IMR-90 (cell line): ENCODE data around the gene ACOX1. TPM values are rescaled to one million over a fixed set of nuclear protein-coding genes. Genes with fewer than 3 reads are reported as not detected.

Experiments
- ATAC-seq: fragments of 200-7000 bp; cut with Tn5 transposase; 2 replicates; pipeline ENCODE4 v1.9.1; 2020; ENCODE audit warnings: low read depth, mild to moderate bottlenecking, moderate library complexity
- BruUV-seq: library from RNA; stranded (reverse); fragments of 400-500 nt; replicated peaks from 2 replicates; lab custom pipeline; 2021; lab: Mats Ljungman, UMichigan
- CTCF ChIA-PET: fragments of 300-600 bp; formaldehyde crosslinking; extraction: SDS; loops from one replicate; lab custom pipeline; 2021; ENCODE audit warnings: antibody characterized with exemption; lab: Yijun Ruan, JAX
- POLR2A ChIA-PET: fragments of 300-600 bp; sonication (Branson Sonifier 250); formaldehyde crosslinking; loops from one replicate; lab custom pipeline; 2022; ENCODE audit warnings: antibody characterized with exemption; ENCODE audit not compliant: unreplicated experiment; lab: Charles Lee
- DNase-seq: peaks from one replicate; pipeline ENCODE4 v3.0.0; 2013
- H2AFZ ChIP-seq: replicated peaks from 2 replicates; pipeline ENCODE3; 2013; ENCODE audit warnings: low read length, mild to moderate bottlenecking; ENCODE audit not compliant: poor library complexity
- H2AK5ac ChIP-seq: 2 replicates; pipeline ENCODE4 v1.6.1; 2013; ENCODE audit warnings: low read depth, low read length, inconsistent platforms
- H2AK9ac ChIP-seq: replicated peaks from 2 replicates; pipeline ENCODE3; 2013; ENCODE audit warnings: mild to moderate bottlenecking, low read depth, low read length, moderate library complexity; ENCODE audit not compliant: poor library complexity
- H2BK120ac ChIP-seq: 2 replicates; pipeline ENCODE4 v1.6.1; 2013; ENCODE audit warnings: low read depth, low read length, inconsistent platforms
- H2BK15ac ChIP-seq: 3 replicates; pipeline ENCODE4 v1.6.1; 2013; ENCODE audit warnings: low read depth, low read length, inconsistent platforms
- H2BK20ac ChIP-seq: 2 replicates; pipeline ENCODE4 v1.6.1; 2013; ENCODE audit warnings: low read depth, mild to moderate bottlenecking, inconsistent platforms, low read length, moderate library complexity
- H2BK5ac ChIP-seq: 2 replicates; pipeline ENCODE4 v1.6.1; 2013; ENCODE audit warnings: mild to moderate bottlenecking, low read depth, low read length, inconsistent platforms; ENCODE audit not compliant: poor library complexity, severe bottlenecking
- H3K14ac ChIP-seq: replicated peaks from 2 replicates; pipeline ENCODE4 v1.6.1; 2013; ENCODE audit warnings: low read depth, low read length, inconsistent platforms
- H3K18ac ChIP-seq: 2 replicates; pipeline ENCODE4 v1.6.1; 2013; ENCODE audit warnings: low read depth, low read length, control low read depth
- H3K23ac ChIP-seq: 2 replicates; pipeline ENCODE4 v1.6.1; 2013; ENCODE audit warnings: low read depth, low read length, inconsistent platforms
- H3K27ac ChIP-seq: 2 replicates; pipeline ENCODE4 v1.5.1; 2013; ENCODE audit warnings: mild to moderate bottlenecking, control low read depth, low read length; ENCODE audit not compliant: insufficient read depth
- H3K27me3 ChIP-seq: 2 replicates; pipeline ENCODE4 v1.6.1; 2013; ENCODE audit warnings: low read length; ENCODE audit not compliant: control insufficient read depth, insufficient read depth
- H3K36me3 ChIP-seq: 2 replicates; pipeline ENCODE4 v1.6.1; 2013; ENCODE audit warnings: low read length, mixed read lengths; ENCODE audit not compliant: control insufficient read depth, insufficient read depth
- H3K4ac ChIP-seq: 2 replicates; pipeline ENCODE4 v1.6.1; 2013; ENCODE audit warnings: low read depth, low read length, inconsistent platforms
- H3K4me1 ChIP-seq: 2 replicates; pipeline ENCODE4 v1.6.1; 2013; ENCODE audit warnings: low read length, mixed read lengths; ENCODE audit not compliant: control insufficient read depth, insufficient read depth
- H3K4me2 ChIP-seq: 2 replicates; pipeline ENCODE4 v1.6.1; 2013; ENCODE audit warnings: low read depth, mild to moderate bottlenecking, control low read depth, low read length, moderate library complexity
- H3K4me3 ChIP-seq: 2 replicates; pipeline ENCODE4 v1.5.1; 2013; ENCODE audit warnings: low read depth, mild to moderate bottlenecking, control low read depth, low read length, moderate library complexity; ENCODE audit not compliant: insufficient read depth
- H3K56ac ChIP-seq: 2 replicates; pipeline ENCODE4 v1.6.1; 2013; ENCODE audit warnings: low read length, inconsistent platforms; ENCODE audit not compliant: insufficient read depth; ENCODE audit errors: extremely low read depth
- H3K79me1 ChIP-seq, 2 experiments: 2 replicates each; pipeline ENCODE4 v1.6.1; 2013; ENCODE audit warnings: low read length in 2 of 2, inconsistent platforms in 1 of 2, low read depth in 1 of 2
- H3K9ac ChIP-seq: 2 replicates; pipeline ENCODE4 v1.6.1; 2013; ENCODE audit warnings: low read depth, low read length, control low read depth
- H3K9me1 ChIP-seq: 2 replicates; pipeline ENCODE4 v1.6.1; 2013; ENCODE audit warnings: low read length, inconsistent platforms; ENCODE audit not compliant: insufficient read depth
- H3K9me3 ChIP-seq: 2 replicates; pipeline ENCODE4 v1.6.1; 2013; ENCODE audit warnings: low read length; ENCODE audit not compliant: control insufficient read depth, insufficient read depth
- H4K20me1 ChIP-seq: 2 replicates; pipeline ENCODE4 v1.6.1; 2013; ENCODE audit warnings: low read length, inconsistent platforms; ENCODE audit not compliant: insufficient read depth
- H4K5ac ChIP-seq: 2 replicates; pipeline ENCODE4 v1.6.1; 2013; ENCODE audit warnings: mild to moderate bottlenecking, low read depth, low read length, control low read depth
- H4K8ac ChIP-seq, 2 experiments: 2 replicates each; pipeline ENCODE4 v1.6.1; 2013; ENCODE audit warnings: low read depth in 2 of 2, low read length in 2 of 2, control low read depth in 1 of 2, inconsistent platforms in 1 of 2
- H4K91ac ChIP-seq: 2 replicates; pipeline ENCODE4 v1.6.1; 2013; ENCODE audit warnings: low read depth, low read length, inconsistent platforms; ENCODE audit not compliant: insufficient read depth
- BHLHE40 ChIP-seq: fragments of 150-350 bp; IDR thresholded peaks from 2 replicates; pipeline ENCODE4 v1.6.1; 2016; ENCODE audit warnings: mild to moderate bottlenecking, low read depth, low read length
- WGBS, 2 experiments: methylation state at CpG; one replicate each; pipeline versions ENCODE4 v1.1.5 to v1.1.7; 2013; ENCODE audit warnings: missing lambda C conversion rate in 2 of 2; ENCODE audit not compliant: insufficient read length in 1 of 2; ENCODE audit errors: extremely low coverage in 2 of 2; 5-methylcytosine and 5-hydroxymethylcytosine counted together
- dilution Hi-C: fragments of 300-500 bp; cut with HindIII; formaldehyde crosslinking; loops from one replicate; pipeline ENCODE4 v1.14.3; 2018; ENCODE audit warnings: low sequenced_read_pairs; ENCODE audit not compliant: unreplicated experiment
- in situ Hi-C: fragments of 300-500 bp; cut with MboI; formaldehyde crosslinking; loops from 3 replicates; pipeline ENCODE4 v1.14.3; 2019; ENCODE audit warnings: low sequenced_read_pairs, inconsistent platforms, mixed read lengths
- intact Hi-C: fragments of 100-400 bp; cut with micrococcal nuclease; formaldehyde crosslinking; loops from 2 replicates; pipeline ENCODE4 v1.10.0; 2022
- polyA plus RNA-seq, 3 experiments: library from polyadenylated mRNA; depleted of rRNA; stranded (reverse); fragments of >200 nt; gene quantifications; 2 replicates each; pipeline ENCODE4 v1.2.3, GENCODE V29; 2012; ENCODE audit warnings: low replicate concordance in 1 of 3
- total RNA-seq: library from RNA; depleted of rRNA; stranded (reverse); fragments of >200 nt; gene quantifications from 2 replicates; pipeline ENCODE4 v1.2.3, GENCODE V29; 2012
- TF ChIP-seq, protein P1 (sequence below): fragments of 150-350 bp; IDR thresholded peaks from 2 replicates; pipeline ENCODE4 v1.6.1; 2017; ENCODE audit warnings: mild to moderate bottlenecking, antibody characterized with exemption, low read length, low read depth

ACOX1 gene
- total and polyA plus RNA-seq, 2 of the 4 experiments (the other 2 are of a cell fraction) = 16.1 to 94.8 TPM

DNA sequence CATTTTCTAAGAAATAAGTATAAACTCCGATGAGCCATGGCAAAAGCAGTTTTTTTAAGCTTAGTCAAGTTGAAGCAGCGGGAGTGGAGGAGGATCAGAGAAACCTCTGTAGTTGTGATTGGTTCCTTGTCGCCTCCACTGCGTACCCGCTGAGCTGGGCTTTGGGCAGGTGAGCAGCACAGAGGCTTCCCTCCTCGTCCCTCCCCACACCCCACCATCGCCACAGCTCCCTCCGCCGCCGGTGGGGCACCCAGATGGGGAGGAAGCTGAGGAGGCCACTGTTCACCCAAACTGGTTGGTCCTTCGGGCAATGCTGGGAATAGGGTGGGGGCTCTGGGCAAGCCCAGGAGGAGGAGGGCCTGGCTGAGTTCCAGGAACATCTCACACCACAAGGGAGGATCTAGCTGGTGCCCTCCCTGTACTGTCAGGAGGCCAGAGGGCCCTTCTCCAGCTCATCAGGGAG lies 69.1 kb downstream of the ACOX1 start:
- no TSS peak for BruUV-seq
- intact Hi-C loops = loop anchor here (5.0 to 10.0 kb wide), 2 partner anchors 32 to 165 kb away; partner anchors contain the start of genes FBF1, GALR2, SRP68 and ZACN
- Histone ChIP-seq H3K79me1 (peaks cover 0 to 6% of the 10 kb centered on the region in 2 experiments; a peak in 2 of 4 replicates), H2BK15ac (no peak overlapping the region), H3K27me3 (no peaks in the 10 kb centered on the region), H3K4me3 (no peak overlapping the region), H3K56ac (no peak overlapping the region), H3K9ac (no peak overlapping the region), H3K27ac (no peak overlapping the region), H3K9me1 (0 out of 2 replicates have a peak, but pooled peaks cover 3% of the 10 kb centered on the region), H3K4ac (no peak overlapping the region), H3K23ac (no peak overlapping the region), H3K4me2 (no peak overlapping the region), H2AK5ac (no peak overlapping the region), H4K20me1 (no peaks in the 10 kb centered on the region), H3K14ac (no peak overlapping the region), H3K9me3 (no peaks in the 10 kb centered on the region), H4K8ac (no peak overlapping the region), H2AK9ac (no peak overlapping the region), H2AFZ (no peak overlapping the region), H3K36me3 (peaks cover 6% of the 10 kb centered on the region; the same call in 1 of the 2 replicates), H2BK20ac (no peak overlapping the region), H4K5ac (no peak overlapping the region), H2BK120ac (no peak overlapping the region), H3K18ac (no peak overlapping the region), H2BK5ac (no peak overlapping the region), H3K4me1 (peaks cover 2% of the 10 kb centered on the region; the same call in 1 of the 2 replicates), H4K91ac (no peak overlapping the region)
- dilution Hi-C loops = no loop called here
- peak; percentile 13 for DNase-seq
- ChIA-PET POLR2A (interaction anchor here (0.8 kb wide), 1 partner anchor 9 kb away, joined by 5 read pairs; no protein-coding TSS in a partner anchor), CTCF (no interaction called here)
- WGBS, 2 experiments = no CpG with 5 or more reads among the region's 11 CpGs
- ATAC-seq = no peak
- in situ Hi-C loops = loop anchor here (5.0 to 10.0 kb wide), 2 partner anchors 97 to 375 kb away; no protein-coding TSS in a partner anchor
- no peak for TF ChIP-seq BHLHE40
- TF ChIP-seq, protein P1, sequence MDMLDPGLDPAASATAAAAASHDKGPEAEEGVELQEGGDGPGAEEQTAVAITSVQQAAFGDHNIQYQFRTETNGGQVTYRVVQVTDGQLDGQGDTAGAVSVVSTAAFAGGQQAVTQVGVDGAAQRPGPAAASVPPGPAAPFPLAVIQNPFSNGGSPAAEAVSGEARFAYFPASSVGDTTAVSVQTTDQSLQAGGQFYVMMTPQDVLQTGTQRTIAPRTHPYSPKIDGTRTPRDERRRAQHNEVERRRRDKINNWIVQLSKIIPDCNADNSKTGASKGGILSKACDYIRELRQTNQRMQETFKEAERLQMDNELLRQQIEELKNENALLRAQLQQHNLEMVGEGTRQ = no peak
